Ishikawa (cell line): ENCODE data around the gene SCAPER.

Experiments used
- CEBPB ChIP-seq: IDR thresholded peaks from 2 replicates; pipeline ENCODE4 v1.6.1; 2012
- CREB1 ChIP-seq: IDR thresholded peaks from 2 replicates; pipeline ENCODE4 v1.6.1; 2012; ENCODE audit warnings: low read depth
- EGR1 ChIP-seq: IDR thresholded peaks from 2 replicates; pipeline ENCODE4 v1.6.1; 2012
- EP300 ChIP-seq: IDR thresholded peaks from 2 replicates; pipeline ENCODE4 v1.6.1; 2012; ENCODE audit warnings: borderline replicate concordance
- FOXM1 ChIP-seq: IDR thresholded peaks from 2 replicates; pipeline ENCODE4 v1.6.1; 2012; ENCODE audit warnings: low read depth, borderline replicate concordance
- NFIC ChIP-seq: IDR thresholded peaks from 2 replicates; pipeline ENCODE4 v1.6.1; 2012
- RAD21 ChIP-seq: IDR thresholded peaks from 2 replicates; pipeline ENCODE4 v1.6.1; 2012; ENCODE audit warnings: low read depth
- REST ChIP-seq: IDR thresholded peaks from 2 replicates; pipeline ENCODE4 v1.6.1; 2012; ENCODE audit warnings: low read depth, mild to moderate bottlenecking
- TAF1 ChIP-seq: IDR thresholded peaks from 2 replicates; pipeline ENCODE4 v1.6.1; 2012; ENCODE audit warnings: low read depth, mild to moderate bottlenecking
- TCF12 ChIP-seq: IDR thresholded peaks from 2 replicates; pipeline ENCODE4 v1.6.1; 2012; ENCODE audit warnings: low read depth
- TEAD4 ChIP-seq: IDR thresholded peaks from 2 replicates; pipeline ENCODE4 v1.6.1; 2012
- YY1 ChIP-seq: IDR thresholded peaks from 2 replicates; pipeline ENCODE4 v1.6.1; 2012; ENCODE audit warnings: low read depth
- ZBTB7A ChIP-seq: IDR thresholded peaks from 2 replicates; pipeline ENCODE4 v1.6.1; 2012; ENCODE audit warnings: low read depth
- TF ChIP-seq, protein P1 (sequence below): IDR thresholded peaks from 2 replicates; pipeline ENCODE4 v1.6.1; 2012
- TF ChIP-seq, protein P2 (sequence below): IDR thresholded peaks from 2 replicates; pipeline ENCODE4 v1.6.1; 2012

The SCAPER gene

GRCh38 chr15:76898102-76898501, 7.0 kb downstream of the SCAPER start:
- TF ChIP-seq, protein P1, sequence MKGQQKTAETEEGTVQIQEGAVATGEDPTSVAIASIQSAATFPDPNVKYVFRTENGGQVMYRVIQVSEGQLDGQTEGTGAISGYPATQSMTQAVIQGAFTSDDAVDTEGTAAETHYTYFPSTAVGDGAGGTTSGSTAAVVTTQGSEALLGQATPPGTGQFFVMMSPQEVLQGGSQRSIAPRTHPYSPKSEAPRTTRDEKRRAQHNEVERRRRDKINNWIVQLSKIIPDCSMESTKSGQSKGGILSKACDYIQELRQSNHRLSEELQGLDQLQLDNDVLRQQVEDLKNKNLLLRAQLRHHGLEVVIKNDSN: no peak
- TF ChIP-seq TAF1: no peak
- TF ChIP-seq, protein P2, sequence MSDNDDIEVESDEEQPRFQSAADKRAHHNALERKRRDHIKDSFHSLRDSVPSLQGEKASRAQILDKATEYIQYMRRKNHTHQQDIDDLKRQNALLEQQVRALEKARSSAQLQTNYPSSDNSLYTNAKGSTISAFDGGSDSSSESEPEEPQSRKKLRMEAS: no peak
- no peak for TF ChIP-seq CEBPB
- no peak for TF ChIP-seq REST
- no peak for TF ChIP-seq CREB1
- TF ChIP-seq ZBTB7A: no peak
- TF ChIP-seq TCF12: no peak
- TF ChIP-seq EGR1: no peak
- TF ChIP-seq RAD21: no peak
- TF ChIP-seq TEAD4: no peak
- no peak for TF ChIP-seq FOXM1
- no peak for TF ChIP-seq NFIC
- no peak for TF ChIP-seq EP300
- no peak for TF ChIP-seq YY1

DNA sequence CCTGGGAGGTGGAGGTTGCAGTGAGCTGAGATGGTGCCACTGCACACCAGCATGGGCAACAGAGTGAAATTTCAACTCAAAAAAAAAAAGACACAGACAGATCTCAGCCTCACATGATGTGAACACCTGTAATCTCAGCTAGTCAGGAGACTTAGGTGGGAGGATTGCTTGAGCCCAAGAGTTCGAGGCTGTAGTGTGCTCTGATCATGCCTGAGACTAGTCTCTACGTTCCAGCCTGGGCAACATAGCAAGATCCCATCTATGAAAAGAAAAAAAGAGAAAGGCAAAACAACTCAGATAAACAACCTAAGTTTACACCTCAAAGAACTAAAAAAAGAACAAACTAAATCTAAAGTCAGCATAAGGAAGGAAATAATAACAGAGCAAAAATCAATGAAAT, 11.0 kb downstream of the SCAPER start:
- TF ChIP-seq CEBPB: no peak
- TF ChIP-seq CREB1: no peak
- no peak for TF ChIP-seq REST
- no peak for TF ChIP-seq TEAD4
- TF ChIP-seq, protein P2: no peak
- TF ChIP-seq, protein P1: no peak
- no peak for TF ChIP-seq EGR1
- no peak for TF ChIP-seq YY1
- no peak for TF ChIP-seq NFIC
- TF ChIP-seq ZBTB7A: no peak
- TF ChIP-seq FOXM1: no peak
- TF ChIP-seq TCF12: no peak
- no peak for TF ChIP-seq TAF1
- no peak for TF ChIP-seq RAD21
- TF ChIP-seq EP300: no peak

- TF ChIP-seq RAD21 (no peak), TAF1 (no peak), FOXM1 (no peak), EGR1 (no peak), TEAD4 (no peak), TCF12 (no peak), NFIC (no peak), REST (no peak), YY1 (no peak), ZBTB7A (no peak)
- TF ChIP-seq, protein P2: no peak
These were observed 19.9 kb downstream of the SCAPER start for GRCh38 chr15:76885212-76885611.

- TF ChIP-seq, protein P1: no peak
- TF ChIP-seq YY1 (no peak), RAD21 (no peak), TCF12 (no peak), CEBPB (no peak), CREB1 (no peak), EGR1 (no peak), TAF1 (no peak), TEAD4 (no peak), EP300 (no peak), FOXM1 (no peak), ZBTB7A (no peak)
These were observed 29.2 kb downstream of the SCAPER start for GRCh38 chr15:76875911-76876310.
